PC-9 (cell line): Measurements from ENCODE around the gene OR5AN1.
"Not testable (repeated sequence)": the region's sequence is repeated elsewhere in the genome, so short reads cannot be mapped to it uniquely, and the experiment has no call there.

Experiments used
- CTCF ChIP-seq: fragments of 200-600 bp; sonication (generic); conservative IDR thresholded peaks from 2 replicates; pipeline ENCODE4 v1.6.1; 2017; ENCODE audit warnings: mixed run types, antibody characterized with exemption, mild to moderate bottlenecking, moderate library complexity
- EZH2 ChIP-seq: fragments of 200-600 bp; sonication (generic); IDR thresholded peaks from 2 replicates; pipeline ENCODE4 v1.8.0; 2017; ENCODE audit warnings: antibody characterized with exemption, low read depth

GRCh38 chr11:59372324-59372723, 13.6 kb downstream of the OR5AN1 start:
- not testable (repeated sequence) for TF ChIP-seq CTCF, EZH2
